Mucosa of stomach (tissue), 1 donor: ENCODE data around the gene ZBTB6.
A peak's percentile ranks its signal among the peaks of the same experiment; 100 is the strongest.
"Not testable (repeated sequence)": the region's sequence is repeated elsewhere in the genome, so short reads cannot be mapped to it uniquely, and the experiment has no call there.

Experiments
- H3K27me3 ChIP-seq: one replicate; pipeline ENCODE4 v1.7.0; 2013; ENCODE audit warnings: mild to moderate bottlenecking, low read length; ENCODE audit not compliant: control insufficient read depth, insufficient read depth
- H3K36me3 ChIP-seq: one replicate; pipeline ENCODE4 v1.7.0; 2013; ENCODE audit warnings: low read length; ENCODE audit not compliant: control insufficient read depth, insufficient read depth
- H3K4me1 ChIP-seq: one replicate; pipeline ENCODE4 v1.7.0; 2013; ENCODE audit warnings: mild to moderate bottlenecking, low read length; ENCODE audit not compliant: control insufficient read depth, insufficient read depth
- H3K4me3 ChIP-seq: one replicate; pipeline ENCODE4 v1.7.0; 2013; ENCODE audit warnings: low read length
- H3K9ac ChIP-seq: one replicate; pipeline ENCODE4 v1.7.0; 2013; ENCODE audit warnings: mild to moderate bottlenecking, low read length, moderate library complexity
- H3K9me3 ChIP-seq: one replicate; pipeline ENCODE4 v1.7.0; 2013; ENCODE audit warnings: mild to moderate bottlenecking, low read length, moderate library complexity; ENCODE audit not compliant: control insufficient read depth
- donor health status: Pancreatic carcinoma.

The ZBTB6 gene

DNA sequence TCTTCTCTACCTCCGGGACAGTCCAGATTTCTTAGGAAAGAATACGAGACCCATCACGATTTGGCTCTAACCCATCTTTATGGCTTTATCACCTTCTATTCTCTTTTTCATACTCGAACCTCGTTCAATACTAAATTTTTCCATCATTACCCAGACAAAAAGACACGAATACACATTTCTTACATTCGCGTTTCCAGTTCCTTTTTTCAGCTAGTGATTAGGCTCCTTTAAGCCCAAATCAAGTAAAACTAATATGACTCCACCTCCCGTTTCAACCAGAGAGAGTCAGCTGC, 506 bp downstream of the ZBTB6 start:
- Histone ChIP-seq H3K36me3 (no peaks in the 10 kb centered on the region), H3K9ac (peak overlapping the region; percentile 89), H3K9me3 (no peaks in the 10 kb centered on the region), H3K4me3 (peak overlapping the region; percentile 92), H3K27me3 (no peaks in the 10 kb centered on the region), H3K4me1 (peaks cover 10% of the 10 kb centered on the region)

DNA sequence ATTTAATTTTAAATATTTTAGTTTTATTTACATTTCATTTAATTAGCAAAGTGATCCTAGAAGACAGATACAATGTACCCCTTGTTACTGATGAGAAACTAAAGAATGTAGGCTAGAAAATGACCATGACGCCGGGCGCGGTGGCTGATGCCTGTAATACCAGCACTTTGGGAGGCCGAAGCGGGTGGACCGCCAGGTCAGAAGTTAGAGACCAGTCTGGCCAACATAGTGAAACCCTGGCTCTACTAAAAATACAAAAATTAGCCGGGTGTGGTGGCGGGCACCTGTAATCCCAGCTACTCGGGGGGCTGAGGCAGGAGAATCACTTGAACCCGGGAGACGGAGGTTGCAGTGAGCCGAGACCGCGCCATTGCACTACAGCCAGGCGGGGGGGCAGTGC, 7.0 kb downstream of the ZBTB6 start:
- H3K27me3 ChIP-seq, H3K4me3 ChIP-seq, H3K4me1 ChIP-seq, H3K36me3 ChIP-seq, H3K9ac ChIP-seq, H3K9me3 ChIP-seq: not testable (repeated sequence)

DNA sequence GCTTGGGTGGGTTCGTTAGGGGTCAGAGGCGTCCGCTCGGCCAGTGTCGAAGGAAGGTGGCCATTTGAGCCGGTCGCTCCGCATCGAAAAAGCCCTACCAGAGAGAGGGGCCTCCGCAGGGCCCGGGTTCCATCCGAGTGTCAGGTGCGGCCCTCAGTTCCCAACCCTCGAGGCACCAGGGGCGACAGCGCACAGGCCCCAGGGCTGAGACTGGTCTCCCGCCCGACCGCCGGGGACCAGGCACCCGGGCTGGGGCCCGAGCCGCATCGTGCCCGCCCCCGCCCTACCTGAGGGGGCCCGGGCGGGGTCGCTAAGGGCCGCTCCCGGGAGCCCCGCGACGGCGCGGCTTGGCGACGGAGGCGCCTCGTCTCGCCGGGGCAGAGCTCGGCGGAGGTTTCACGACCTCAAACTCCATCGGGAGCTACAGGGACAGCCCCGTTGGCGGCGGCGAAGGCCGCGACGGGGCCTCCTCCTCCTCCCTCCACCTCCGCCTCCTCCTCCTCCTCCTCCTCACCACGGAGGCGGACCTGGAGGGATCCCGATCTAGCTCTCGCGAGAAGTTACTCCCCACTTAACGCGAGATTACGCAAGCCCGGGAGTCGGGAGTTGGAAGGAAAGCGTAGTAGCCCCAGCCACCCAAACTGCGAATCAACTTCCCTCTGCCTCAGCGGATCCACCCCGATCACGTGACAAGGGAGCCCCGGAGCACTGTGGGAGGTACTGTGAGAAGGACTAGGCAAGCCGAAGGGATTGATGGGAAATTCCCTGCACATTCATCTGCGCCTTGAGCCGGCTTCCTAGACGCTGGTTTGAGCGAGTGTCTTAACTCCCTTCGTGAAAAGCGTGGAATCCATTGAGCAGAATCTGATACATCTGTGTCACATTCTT, 8.1 kb downstream of the ZBTB6 start, which contains the start of gene RC3H2:
RC3H2 (minus strand) TSS at position 537 of the 888 bp plus-strand sequence. CDS start 7,850 bp downstream, outside the sequence.
- H3K4me3 ChIP-seq = peak within 1 kb of the TSS; percentile 88
- H3K27me3 ChIP-seq = no peaks in the 10 kb centered on the region
- no peaks in the 10 kb centered on the region for H3K4me1 ChIP-seq
- H3K36me3 ChIP-seq = no peaks in the 10 kb centered on the region
- H3K9me3 ChIP-seq = no peaks in the 10 kb centered on the region
- H3K9ac ChIP-seq = peak within 1 kb of the TSS; percentile 97

DNA sequence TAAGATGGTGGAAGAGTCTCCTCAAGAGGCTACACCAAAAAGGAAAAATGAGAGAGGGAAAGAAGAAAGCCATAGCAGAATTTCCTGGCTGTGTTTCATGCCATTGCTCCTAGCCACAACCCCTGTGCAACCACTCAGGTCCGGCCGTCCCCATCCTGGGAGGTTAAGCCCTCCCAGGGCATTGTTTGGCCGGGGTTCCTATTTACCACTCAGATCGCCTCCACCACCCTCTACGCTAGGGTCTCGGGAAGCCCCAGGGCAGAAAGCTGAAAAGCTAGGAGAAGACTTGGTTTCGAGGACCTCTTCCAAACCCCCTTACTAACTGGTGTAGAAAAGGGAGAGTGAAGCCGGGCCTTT, 8.7 kb downstream of the ZBTB6 start:
- Histone ChIP-seq H3K4me3 (peak overlapping the region; percentile 88), H3K9me3 (no peaks in the 10 kb centered on the region), H3K27me3 (no peaks in the 10 kb centered on the region), H3K36me3 (no peaks in the 10 kb centered on the region), H3K9ac (peak overlapping the region; percentile 97), H3K4me1 (no peaks in the 10 kb centered on the region)

DNA sequence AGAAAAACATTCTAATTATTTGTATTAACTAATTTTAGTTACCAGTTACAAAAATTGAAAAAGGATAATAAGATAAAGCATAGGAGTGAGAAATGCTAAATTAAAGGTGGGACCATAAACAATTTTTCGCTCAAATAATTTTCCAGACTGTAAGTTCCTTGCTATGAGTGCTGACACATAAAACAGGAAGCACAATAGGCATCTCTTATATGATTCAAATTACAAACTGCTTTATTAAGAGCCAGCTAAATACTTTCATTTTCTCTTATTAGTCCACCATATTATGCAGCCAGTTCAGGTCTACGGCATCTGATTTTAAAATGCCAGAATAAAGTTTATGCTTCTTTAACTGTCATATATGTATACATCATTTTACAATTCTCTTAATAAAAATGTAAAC, 12.3 kb downstream of the ZBTB6 start:
- no peaks in the 10 kb centered on the region for H3K27me3 ChIP-seq
- H3K36me3 ChIP-seq = no peaks in the 10 kb centered on the region
- H3K9me3 ChIP-seq = no peaks in the 10 kb centered on the region
- H3K4me1 ChIP-seq = no peaks in the 10 kb centered on the region
- no peak overlapping the region for H3K4me3 ChIP-seq
- H3K9ac ChIP-seq = peak overlapping the region; percentile 5

DNA sequence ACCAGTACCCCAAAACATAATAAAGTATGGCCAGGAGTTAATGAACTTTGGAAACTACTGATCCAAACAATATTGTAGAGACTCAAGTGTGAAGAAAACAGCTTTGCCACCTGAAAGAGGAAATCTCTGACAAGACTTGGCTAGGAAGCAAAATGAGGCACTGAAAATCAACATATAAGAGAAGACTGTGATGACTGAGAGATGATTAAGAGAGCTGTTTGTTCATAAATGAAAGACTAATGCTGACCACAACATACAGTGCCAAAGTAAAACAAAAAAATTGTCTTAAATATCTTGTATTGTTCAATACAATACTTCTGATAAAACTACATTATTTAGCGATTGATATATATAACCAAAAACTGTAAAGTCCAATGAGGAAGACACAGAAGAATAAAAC, 15.2 kb downstream of the ZBTB6 start:
- no peaks in the 10 kb centered on the region for H3K4me1 ChIP-seq
- no peak overlapping the region for H3K4me3 ChIP-seq
- H3K27me3 ChIP-seq = no peaks in the 10 kb centered on the region
- no peak overlapping the region for H3K9ac ChIP-seq
- no peaks in the 10 kb centered on the region for H3K9me3 ChIP-seq
- H3K36me3 ChIP-seq = no peaks in the 10 kb centered on the region

DNA sequence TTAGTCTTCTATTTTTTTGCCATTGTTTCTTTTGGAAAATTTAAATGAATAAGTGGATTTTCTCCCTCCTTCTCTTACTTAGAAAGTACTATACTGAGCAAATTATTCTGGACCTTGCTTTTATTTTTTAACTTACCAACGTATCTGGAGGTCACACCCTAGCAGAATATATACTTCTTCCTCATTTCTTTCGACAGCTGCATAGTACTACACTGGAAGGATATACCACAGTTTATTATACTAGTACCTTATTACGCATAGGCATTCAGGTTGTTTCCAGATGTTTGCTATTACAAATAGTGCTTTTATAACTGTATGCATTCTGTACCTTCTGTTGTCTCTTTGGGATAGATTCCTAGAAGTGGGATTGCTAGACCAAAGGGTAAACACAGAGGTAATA, 24.6 kb downstream of the ZBTB6 start:
- Histone ChIP-seq H3K9ac (no peak overlapping the region), H3K4me3 (no peak overlapping the region), H3K36me3 (peaks cover 4% of the 10 kb centered on the region), H3K27me3 (no peaks in the 10 kb centered on the region), H3K4me1 (no peaks in the 10 kb centered on the region), H3K9me3 (no peaks in the 10 kb centered on the region)

DNA sequence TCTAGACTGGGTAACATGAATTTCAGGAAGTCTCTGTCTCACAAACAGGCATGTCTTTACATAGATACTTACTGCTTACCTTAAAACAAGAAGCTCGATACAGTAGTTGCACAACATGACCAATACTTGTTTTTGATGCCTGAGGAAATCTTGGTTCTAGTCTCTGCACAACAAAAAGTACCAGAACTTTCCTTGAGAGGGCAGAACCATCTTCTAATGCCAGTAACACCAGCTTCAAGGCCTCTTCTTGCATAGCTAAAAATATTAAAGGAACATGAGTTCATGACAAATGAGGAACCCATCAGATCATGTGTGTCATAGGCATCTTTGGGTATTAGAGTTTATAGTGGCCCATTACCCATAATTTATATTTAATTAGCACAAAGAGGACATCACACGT, 30.0 kb downstream of the ZBTB6 start:
- H3K27me3 ChIP-seq = no peaks in the 10 kb centered on the region

DNA sequence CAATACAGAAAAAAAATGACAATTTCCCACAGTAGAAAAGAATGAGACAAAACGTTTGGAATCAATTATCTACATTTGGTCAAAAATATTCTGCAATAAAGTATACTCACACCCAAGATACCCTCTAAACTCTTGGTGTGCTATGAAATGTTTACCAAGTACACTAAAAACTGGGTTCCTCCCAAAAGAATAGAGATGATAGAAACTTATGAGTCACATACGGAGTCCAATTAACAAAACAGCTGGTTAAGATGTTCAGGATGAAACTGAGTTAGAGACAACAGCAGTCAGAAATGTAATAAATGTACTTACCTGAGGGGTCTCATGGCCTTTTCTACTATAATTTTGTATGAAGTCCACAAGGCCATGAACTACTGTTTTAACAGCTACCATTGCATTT, 33.7 kb downstream of the ZBTB6 start:
- Histone ChIP-seq H3K9me3 (no peaks in the 10 kb centered on the region), H3K9ac (no peak overlapping the region), H3K4me3 (no peak overlapping the region), H3K27me3 (no peaks in the 10 kb centered on the region), H3K4me1 (peaks cover 20% of the 10 kb centered on the region), H3K36me3 (no peaks in the 10 kb centered on the region)

More for the DNA sequence above, 30.0 kb downstream of the ZBTB6 start:
- H3K9ac ChIP-seq = no peak overlapping the region
- peaks cover 20% of the 10 kb centered on the region for H3K4me1 ChIP-seq
- no peaks in the 10 kb centered on the region for H3K36me3 ChIP-seq
- no peak overlapping the region for H3K4me3 ChIP-seq
- no peaks in the 10 kb centered on the region for H3K9me3 ChIP-seq

DNA sequence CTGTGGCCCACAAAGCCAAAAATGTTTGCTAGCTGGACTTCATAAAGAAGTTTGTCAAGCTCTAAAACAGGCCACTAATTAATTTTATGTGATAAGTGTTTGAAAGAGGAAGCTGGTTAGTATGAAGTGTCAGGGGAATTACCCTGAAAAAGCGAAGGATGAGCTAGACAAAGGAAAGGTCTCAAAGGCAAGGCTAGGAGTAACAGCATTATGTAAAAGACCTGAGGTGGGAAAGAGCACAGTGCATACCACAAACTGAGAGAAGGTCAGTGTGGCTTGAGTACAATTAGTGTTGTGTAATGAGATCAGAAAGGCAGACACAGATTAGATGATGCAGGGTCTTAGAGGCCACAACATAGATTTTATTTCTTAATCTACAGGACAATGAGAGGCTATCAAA, 37.6 kb downstream of the ZBTB6 start:
- Histone ChIP-seq H3K4me1 (peaks cover 9% of the 10 kb centered on the region), H3K4me3 (no peak overlapping the region), H3K9ac (no peak overlapping the region), H3K36me3 (no peaks in the 10 kb centered on the region), H3K27me3 (no peaks in the 10 kb centered on the region), H3K9me3 (no peaks in the 10 kb centered on the region)

DNA sequence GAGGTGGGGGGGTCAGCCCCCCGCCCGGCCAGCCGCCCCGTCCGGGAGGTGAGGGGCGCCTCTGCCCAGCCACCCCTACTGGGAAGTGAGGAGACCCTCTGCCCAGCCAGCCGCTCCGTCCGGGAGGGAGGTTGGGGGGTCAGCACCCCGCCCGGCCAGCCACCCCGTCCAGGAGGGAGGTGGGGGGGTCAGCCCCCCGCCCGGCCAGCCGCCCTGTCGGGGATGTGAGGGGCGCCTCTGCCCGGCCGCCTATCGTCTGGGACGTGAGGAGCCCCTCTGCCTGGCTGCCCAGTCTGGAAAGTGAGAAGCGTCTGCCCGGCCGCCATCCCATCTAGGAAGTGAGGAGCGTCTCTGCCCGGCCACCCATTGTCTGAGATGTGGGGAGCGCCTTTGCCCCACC, 45.8 kb downstream of the ZBTB6 start:
- not testable (repeated sequence) for H3K9ac ChIP-seq, H3K9me3 ChIP-seq, H3K4me1 ChIP-seq, H3K36me3 ChIP-seq, H3K4me3 ChIP-seq, H3K27me3 ChIP-seq

DNA sequence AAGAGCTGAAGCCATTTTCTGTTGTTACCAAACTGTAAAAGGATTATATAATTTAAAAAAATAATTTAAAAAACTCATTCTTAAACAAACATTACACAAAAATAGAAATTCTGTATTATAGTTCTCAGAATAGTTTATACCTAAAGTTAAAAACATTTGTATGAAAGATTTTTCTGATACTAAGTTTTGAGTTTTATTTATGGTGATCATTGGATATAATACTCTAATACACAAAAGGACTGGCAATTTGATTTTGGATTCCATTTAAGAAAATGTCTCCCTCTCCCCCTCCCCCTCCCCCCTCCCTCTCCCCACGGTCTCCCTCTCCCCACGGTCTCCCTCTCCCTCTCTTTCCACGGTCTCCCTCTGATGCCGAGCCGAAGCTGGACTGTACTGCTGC, 47.0 kb downstream of the ZBTB6 start:
- Histone ChIP-seq H3K9ac (no peak overlapping the region), H3K4me3 (no peak overlapping the region), H3K27me3 (no peaks in the 10 kb centered on the region), H3K36me3 (no peaks in the 10 kb centered on the region), H3K9me3 (no peaks in the 10 kb centered on the region), H3K4me1 (no peaks in the 10 kb centered on the region)

DNA sequence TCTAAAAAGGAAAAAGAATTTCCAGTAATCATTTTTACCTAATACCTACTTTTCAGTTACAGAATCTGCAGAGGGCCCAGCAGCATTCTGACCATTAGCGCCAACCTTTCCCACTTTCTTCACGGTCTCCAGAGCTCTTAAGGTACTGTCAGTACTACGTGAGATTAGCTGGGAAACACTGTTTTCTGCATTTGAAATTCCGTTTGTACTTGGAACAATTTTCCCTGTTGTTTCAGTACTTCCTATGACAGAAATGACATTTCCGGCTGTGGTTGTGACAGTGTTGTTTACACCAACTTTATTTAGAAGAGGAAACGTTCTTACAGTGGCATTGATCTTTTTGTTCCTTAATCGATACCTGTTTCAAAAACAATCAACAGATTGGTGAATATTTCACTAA, 47.8 kb downstream of the ZBTB6 start:
- Histone ChIP-seq H3K36me3 (no peaks in the 10 kb centered on the region), H3K27me3 (no peaks in the 10 kb centered on the region), H3K9me3 (no peaks in the 10 kb centered on the region), H3K4me1 (no peaks in the 10 kb centered on the region), H3K4me3 (no peak overlapping the region), H3K9ac (no peak overlapping the region)
